Measurements from ENCODE around the gene DAAM1. TPM values are rescaled to one million over a fixed set of nuclear protein-coding genes. Genes with fewer than 3 reads are reported as not detected.

The DAAM1 gene
- total RNA-seq, 1 experiment from 2014 or later = 13.3 TPM

GRCh38 chr14:59229653-59230406 lies 41.4 kb downstream of the DAAM1 start:
- no peaks in the 10 kb centered on the region for H3K36me3 ChIP-seq (ENCODE audit: control insufficient read depth, insufficient read depth, low read length)
- intact Hi-C loops (cut with micrococcal nuclease; ENCODE audit: unreplicated experiment) (no loop called here), in situ Hi-C loops (cut with HindIII; ENCODE audit: low pct_unique_long_range_greater_than_20kb, low sequenced_read_pairs) (no loop called here)
- no peak for DNase-seq (ENCODE audit: low read depth, low spot score)
- ChIA-PET CTCF (no interaction called here), POLR2A (no interaction called here)
- ATAC-seq = no peak
- no peak for TF ChIP-seq POLR2AphosphoS5 (IDR thresholded peaks at IDR 0.05; ENCODE audit: low read depth, low read length)
- TF ChIP-seq TCF7L2 (IDR thresholded peaks at IDR 0.05; ENCODE audit: low read depth, low read length) = no peak
- no peak for TF ChIP-seq CTCF (IDR thresholded peaks at IDR 0.05)
- TF ChIP-seq REST (IDR thresholded peaks at IDR 0.05; ENCODE audit: insufficient read depth in 1 of 2, low read depth in 2 of 2, low read length in 1 of 2) = no peak
- no peak for TF ChIP-seq SIN3A (IDR thresholded peaks at IDR 0.05; ENCODE audit: borderline replicate concordance, insufficient read depth, low read depth, low read length)
- no peak overlapping the region for H3K27ac ChIP-seq (ENCODE audit: low read length)
- no peaks in the 10 kb centered on the region for H3K4me1 ChIP-seq (ENCODE audit: control insufficient read depth, insufficient read depth, low read length)
- no TSS peak for BruUV-seq (replicated peaks)
- no peaks in the 10 kb centered on the region for H3K9me3 ChIP-seq (ENCODE audit: control insufficient read depth, insufficient read depth, low read depth, low read length)
- no peaks in the 10 kb centered on the region for H3K27me3 ChIP-seq (ENCODE audit: control insufficient read depth, insufficient read depth, low read length)
- no peak overlapping the region for H3K4me3 ChIP-seq (ENCODE audit: low read depth in 2 of 2, low read length in 2 of 2)

- H3K27me3 ChIP-seq (ENCODE audit: control insufficient read depth, insufficient read depth, low read length) = no peaks in the 10 kb centered on the region
- no peaks in the 10 kb centered on the region for H3K9me3 ChIP-seq (ENCODE audit: control insufficient read depth, insufficient read depth, low read depth, low read length)
- POLR2A ChIA-PET = no interaction called here
- TF ChIP-seq REST (IDR thresholded peaks at IDR 0.05; ENCODE audit: insufficient read depth in 1 of 2, low read depth in 2 of 2, low read length in 1 of 2) = no peak
- no peak for TF ChIP-seq TCF7L2 (IDR thresholded peaks at IDR 0.05; ENCODE audit: low read depth, low read length)
- no peak for TF ChIP-seq SIN3A (IDR thresholded peaks at IDR 0.05; ENCODE audit: borderline replicate concordance, insufficient read depth, low read depth, low read length)
- TF ChIP-seq POLR2AphosphoS5 (IDR thresholded peaks at IDR 0.05; ENCODE audit: low read depth, low read length) = no peak
- no peak for TF ChIP-seq CTCF (IDR thresholded peaks at IDR 0.05)
- H3K4me1 ChIP-seq (ENCODE audit: control insufficient read depth, insufficient read depth, low read length) = no peaks in the 10 kb centered on the region
- no TSS peak for BruUV-seq (replicated peaks)
- no peak for ATAC-seq
- H3K4me3 ChIP-seq (ENCODE audit: low read depth in 2 of 2, low read length in 2 of 2) = no peak overlapping the region
- DNase-seq (ENCODE audit: low read depth, low spot score) = no peak
- in situ Hi-C loops (cut with HindIII; ENCODE audit: low pct_unique_long_range_greater_than_20kb, low sequenced_read_pairs) (no loop called here), intact Hi-C loops (cut with micrococcal nuclease; ENCODE audit: unreplicated experiment) (no loop called here)
- no peaks in the 10 kb centered on the region for H3K36me3 ChIP-seq (ENCODE audit: control insufficient read depth, insufficient read depth, low read length)
- no peak overlapping the region for H3K27ac ChIP-seq (ENCODE audit: low read length)
- CTCF ChIA-PET = no interaction called here
Measured at GRCh38 chr14:59236195-59236594, 47.7 kb downstream of the DAAM1 start.

All from Panc1 (cell line).